ENCODE data around the gene ZNF558. TPM values are rescaled to one million over a fixed set of nuclear protein-coding genes. Genes with fewer than 3 reads are reported as not detected.

The ZNF558 gene
- 10 to 100 TPM; 14.1 to 17.6 TPM for total RNA-seq

- Histone ChIP-seq H3K4me1 (no peaks in the 10 kb centered on the region), H3K9ac (ENCODE audit: low read depth in 2 of 2, low read length in 2 of 2) (peak within 1 kb of the TSS; percentile 87 to 98), H3K36me3 (no peaks in the 10 kb centered on the region), H3K9me3 (no peaks in the 10 kb centered on the region), H3K4me3 (peak within 1 kb of the TSS; percentile 62), H3K27me3 (no peaks in the 10 kb centered on the region), H3K27ac (peak within 1 kb of the TSS; percentile 84)
- TF ChIP-seq CTCF (IDR thresholded peaks at IDR 0.05), result no peak
- DNase-seq, result peak; percentile 98
- intact Hi-C loops (cut with DNase I), result no loop called here
Observed at GRCh38 chr19:8832132-8833021, at the start of gene ZNF558, which contains the start of gene MBD3L1. TSS of gene ZNF558 (minus strand) at chr19:8832304. CDS start at chr19:8822659, 9,645 bp downstream. TSS of gene MBD3L1 (plus strand) at chr19:8832377. CDS start at chr19:8842679, 10,302 bp downstream.

GRCh38 chr19:8881512-8881911, 49.4 kb upstream of the ZNF558 start:
- H3K27ac ChIP-seq, result no peak overlapping the region
- H3K36me3 ChIP-seq, result no peaks in the 10 kb centered on the region
- no peaks in the 10 kb centered on the region for H3K4me1 ChIP-seq
- intact Hi-C loops (cut with DNase I), result no loop called here
- no peak for TF ChIP-seq CTCF (IDR thresholded peaks at IDR 0.05)
- H3K27me3 ChIP-seq, result no peaks in the 10 kb centered on the region
- no peaks in the 10 kb centered on the region for H3K9me3 ChIP-seq
- no peak overlapping the region for H3K9ac ChIP-seq (ENCODE audit: low read depth in 2 of 2, low read length in 2 of 2)
- no peak overlapping the region for H3K4me3 ChIP-seq
- DNase-seq, result no peak

GRCh38 chr19:8880868-8881488, 48.9 kb upstream of the ZNF558 start:
- no peaks in the 10 kb centered on the region for H3K4me1 ChIP-seq
- DNase-seq, result no peak
- H3K9me3 ChIP-seq, result no peaks in the 10 kb centered on the region
- no peak for TF ChIP-seq CTCF (IDR thresholded peaks at IDR 0.05)
- no peaks in the 10 kb centered on the region for H3K27me3 ChIP-seq
- H3K9ac ChIP-seq (ENCODE audit: low read depth in 2 of 2, low read length in 2 of 2), result no peak overlapping the region
- no peak overlapping the region for H3K4me3 ChIP-seq
- H3K36me3 ChIP-seq, result no peaks in the 10 kb centered on the region
- H3K27ac ChIP-seq, result no peak overlapping the region
- intact Hi-C loops (cut with DNase I), result no loop called here

- intact Hi-C loops (cut with DNase I), result no loop called here
- Histone ChIP-seq H3K27ac (no peak overlapping the region), H3K4me1 (no peaks in the 10 kb centered on the region), H3K27me3 (no peaks in the 10 kb centered on the region), H3K9ac (ENCODE audit: low read depth in 2 of 2, low read length in 2 of 2) (no peak overlapping the region), H3K4me3 (no peak overlapping the region), H3K9me3 (no peaks in the 10 kb centered on the region), H3K36me3 (no peaks in the 10 kb centered on the region)
- no peak for DNase-seq
- no peak for TF ChIP-seq CTCF (IDR thresholded peaks at IDR 0.05)
Observed at GRCh38 chr19:8877854-8878705, 46.0 kb upstream of the ZNF558 start.

- Histone ChIP-seq H3K4me3 (no peak overlapping the region), H3K9me3 (no peaks in the 10 kb centered on the region), H3K36me3 (no peaks in the 10 kb centered on the region), H3K4me1 (no peaks in the 10 kb centered on the region), H3K9ac (ENCODE audit: low read depth in 2 of 2, low read length in 2 of 2) (no peak overlapping the region), H3K27me3 (no peaks in the 10 kb centered on the region), H3K27ac (no peak overlapping the region)
- intact Hi-C loops (cut with DNase I), result no loop called here
- no peak for DNase-seq
- TF ChIP-seq CTCF (IDR thresholded peaks at IDR 0.05), result no peak
Observed at GRCh38 chr19:8866344-8866743, 34.2 kb upstream of the ZNF558 start.
